Body of pancreas (tissue), 4 donors: ENCODE measurements around the gene PCSK9.

Source experiments
- CTCF ChIP-seq, 7 experiments: fragments of 450-650 bp in 4 of 7; fragments of 200-600 bp in 3 of 7; sonication (generic) in 3 of 7; IDR thresholded peaks; one replicate each; pipeline ENCODE4 v1.5.1; 2016 to 2019; ENCODE audit warnings: antibody characterized with exemption in 7 of 7
- POLR2A ChIP-seq, 3 donors: fragments of 450-650 bp; IDR thresholded peaks; one replicate each; pipeline ENCODE4 v1.6.1; 2016; ENCODE audit warnings: antibody characterized with exemption in 3 of 3, mild to moderate bottlenecking in 2 of 3

DNA sequence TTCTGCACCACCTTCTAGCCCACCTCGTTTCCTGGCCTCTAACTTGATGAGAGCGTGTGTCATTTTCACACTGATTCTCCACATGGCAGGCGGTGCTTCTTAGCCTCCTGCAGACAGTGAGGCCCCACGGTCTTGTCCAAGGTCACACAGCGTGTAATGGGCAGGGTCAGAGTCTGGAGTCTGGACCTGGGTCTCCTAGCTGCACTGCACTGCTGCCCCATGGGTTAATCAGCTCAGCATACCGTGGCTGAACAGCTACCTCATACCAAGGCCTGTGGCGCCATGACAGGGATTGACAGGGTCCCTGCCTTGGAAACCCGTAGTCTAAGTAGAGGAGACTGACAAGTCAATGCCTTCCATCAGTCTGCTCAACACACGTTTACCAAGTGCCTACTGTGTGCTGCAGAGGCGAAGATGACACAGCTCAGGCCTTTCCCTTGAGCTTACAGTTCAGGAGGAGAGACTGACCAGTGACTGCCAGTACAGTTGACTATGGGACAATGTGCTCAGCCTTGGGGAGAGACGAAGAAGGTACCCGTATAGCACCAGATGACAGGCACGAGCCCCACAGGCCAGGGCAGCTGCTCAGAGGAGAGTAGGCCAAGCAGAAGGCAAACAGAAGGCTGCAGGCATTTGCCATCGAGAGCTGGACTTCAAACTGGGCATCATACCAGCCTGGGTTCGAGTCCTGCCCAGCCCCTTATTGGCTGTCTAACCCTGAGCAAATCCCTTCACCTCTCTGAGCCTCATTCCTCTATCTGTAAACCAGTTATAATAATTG, 5.5 kb downstream of the PCSK9 start:
- TF ChIP-seq POLR2A (IDR thresholded peaks at IDR 0.05) (no peak), CTCF (IDR thresholded peaks at IDR 0.05) (no peak)
